GM18505 (cell line): ENCODE results near the gene CXCR2.
"Not testable (repeated sequence)": the region's sequence is repeated elsewhere in the genome, so short reads cannot be mapped to it uniquely, and the experiment has no call there.

ENCODE experiments used
- ATAC-seq: cut with Tn5 transposase; IDR thresholded peaks from one replicate; pipeline ENCODE4 v1.9.1; 2021; ENCODE audit not compliant: unreplicated experiment
- POLR2A ChIP-seq: IDR thresholded peaks from 4 replicates; pipeline ENCODE4 v1.6.1; 2011; ENCODE audit warnings: borderline replicate concordance; ENCODE audit not compliant: insufficient read depth, insufficient read length; ENCODE audit errors: extremely low read depth

CXCR2 gene

DNA sequence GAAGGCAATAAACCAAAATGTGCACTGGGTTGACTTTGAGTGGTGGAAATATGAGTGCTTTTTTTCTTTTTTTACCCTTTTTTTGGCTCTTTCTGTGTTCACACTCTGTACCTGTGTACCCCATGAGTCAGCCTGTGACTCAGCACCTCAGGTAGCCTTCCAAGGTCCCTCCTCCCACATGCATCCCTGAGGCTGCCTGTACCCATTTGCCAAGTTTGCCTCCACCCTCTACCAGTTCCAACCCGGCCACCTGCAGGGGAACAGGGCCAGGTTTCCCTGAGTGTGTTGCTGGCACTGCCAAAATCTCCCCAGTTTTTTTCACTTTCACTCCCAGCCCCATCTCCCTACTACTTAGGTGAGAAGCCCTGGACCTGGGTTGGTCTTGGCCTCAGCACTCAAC is 26.9 kb downstream of the CXCR2 start:
- ATAC-seq, result no peak
- TF ChIP-seq POLR2A, result no peak

DNA sequence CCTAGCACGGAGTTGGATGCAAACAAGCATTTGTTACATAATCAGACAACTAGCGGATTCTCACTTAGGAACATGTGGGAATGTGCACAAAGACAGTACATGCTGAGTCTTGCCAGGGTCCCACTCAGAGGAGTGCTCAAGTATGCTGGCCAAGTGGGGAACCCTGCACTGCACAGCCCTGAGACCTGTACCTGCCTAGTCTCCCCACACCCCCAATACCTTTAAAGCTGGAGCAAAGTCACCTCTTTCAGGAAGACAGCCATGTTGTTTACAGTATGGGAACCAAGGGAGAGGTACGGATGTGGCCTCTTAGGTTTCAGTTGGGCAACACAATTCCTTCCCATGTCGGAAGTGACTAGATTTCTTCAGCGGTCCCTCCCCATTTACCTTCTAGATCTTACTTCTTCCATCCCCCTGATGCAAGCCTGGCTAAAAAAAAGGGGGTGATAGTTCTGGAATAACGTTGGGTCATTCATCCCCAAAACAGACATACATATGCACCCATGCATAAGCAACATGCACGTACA is 30.2 kb downstream of the CXCR2 start:
- no peak for ATAC-seq

DNA sequence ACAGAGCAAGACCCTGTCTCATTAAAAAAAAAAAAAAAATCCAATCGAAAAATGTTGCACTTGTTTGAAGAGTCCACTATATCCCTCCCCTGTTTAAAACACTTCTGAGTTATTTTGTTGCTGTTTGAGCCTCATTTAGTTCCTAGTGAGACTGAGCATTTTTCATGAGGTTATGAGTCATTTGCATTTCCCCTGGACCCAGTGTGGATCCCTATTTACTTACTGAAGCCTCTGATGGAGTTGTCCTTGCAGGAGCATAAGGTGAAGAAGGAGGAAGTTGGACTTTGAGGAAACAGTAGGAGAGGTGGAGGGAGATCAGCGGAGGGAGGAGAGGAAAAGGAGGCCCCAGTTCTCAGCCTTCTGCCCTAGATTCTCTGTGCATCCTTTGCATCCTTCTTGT is 35.8 kb downstream of the CXCR2 start:
- no peak for TF ChIP-seq POLR2A

More for the DNA sequence above, 30.2 kb downstream of the CXCR2 start:
- TF ChIP-seq POLR2A, result no peak

DNA sequence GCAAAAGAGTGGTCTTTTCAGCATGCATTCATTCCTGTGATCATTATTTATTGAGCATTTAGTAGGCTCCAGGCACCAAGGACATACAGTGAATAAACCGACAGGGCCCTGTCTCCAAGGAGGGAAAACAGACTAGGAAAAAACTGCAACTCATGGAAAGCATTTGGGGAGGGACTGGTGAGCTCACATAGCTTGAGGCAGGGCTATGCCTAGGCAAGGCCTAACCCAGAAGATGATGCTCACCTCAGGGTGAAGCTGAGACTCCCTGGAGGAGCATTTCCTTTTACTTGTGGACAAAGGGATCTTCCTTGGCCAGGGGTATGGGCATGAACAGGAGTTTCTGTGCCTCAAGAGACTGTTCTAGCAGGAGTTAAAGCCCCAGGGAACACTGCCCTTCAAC is 37.0 kb downstream of the CXCR2 start:
- TF ChIP-seq POLR2A, result no peak

More for the DNA sequence above, 35.8 kb downstream of the CXCR2 start:
- ATAC-seq, result no peak

DNA sequence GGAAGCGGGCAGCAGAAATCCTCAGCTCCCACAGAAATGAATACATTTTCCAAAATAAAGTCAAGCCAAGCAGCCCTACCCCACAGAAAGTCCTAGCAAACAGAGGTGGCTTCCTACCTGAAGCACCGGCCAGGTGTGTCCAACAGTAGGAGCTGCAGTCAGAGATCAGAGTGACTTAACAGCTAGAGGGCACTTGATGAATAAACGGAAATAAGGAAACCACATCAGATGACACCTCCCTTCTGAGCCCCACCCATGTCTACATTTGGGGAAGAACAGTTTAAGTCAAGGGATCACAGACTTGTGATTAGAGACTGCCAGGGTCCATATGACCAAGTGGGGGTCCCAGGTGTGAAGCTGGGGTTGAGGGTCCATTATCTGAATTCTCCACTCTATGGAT is 41.0 kb downstream of the CXCR2 start, which contains the start of gene CXCR1:
Gene CXCR1 (minus strand): TSS at position 172 of the 400 bp plus-strand sequence. CDS start 1,751 bp downstream, outside the sequence.
- no peak for TF ChIP-seq POLR2A
- no peak for ATAC-seq

More for the DNA sequence above, 37.0 kb downstream of the CXCR2 start:
- ATAC-seq, result no peak

DNA sequence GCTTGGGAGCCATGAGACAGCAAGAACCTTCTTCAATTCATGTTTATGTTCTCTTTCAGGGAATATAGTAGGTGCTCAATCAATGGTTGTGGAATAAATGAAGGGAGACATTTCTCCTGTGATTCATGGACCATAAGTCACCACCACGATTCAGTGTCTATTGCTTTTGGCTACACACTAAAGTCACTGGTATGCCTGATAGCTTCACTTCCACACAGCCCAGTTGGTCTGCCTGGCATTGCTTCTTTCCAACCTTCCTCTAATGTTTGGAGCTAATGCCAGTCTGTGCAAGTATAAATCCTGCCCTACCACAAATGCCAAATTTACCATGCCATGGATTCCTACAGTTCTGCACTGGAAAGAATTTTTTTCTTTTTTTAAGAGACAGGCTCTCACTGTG is 42.2 kb downstream of the CXCR2 start:
- ATAC-seq, result no peak
- no peak for TF ChIP-seq POLR2A

DNA sequence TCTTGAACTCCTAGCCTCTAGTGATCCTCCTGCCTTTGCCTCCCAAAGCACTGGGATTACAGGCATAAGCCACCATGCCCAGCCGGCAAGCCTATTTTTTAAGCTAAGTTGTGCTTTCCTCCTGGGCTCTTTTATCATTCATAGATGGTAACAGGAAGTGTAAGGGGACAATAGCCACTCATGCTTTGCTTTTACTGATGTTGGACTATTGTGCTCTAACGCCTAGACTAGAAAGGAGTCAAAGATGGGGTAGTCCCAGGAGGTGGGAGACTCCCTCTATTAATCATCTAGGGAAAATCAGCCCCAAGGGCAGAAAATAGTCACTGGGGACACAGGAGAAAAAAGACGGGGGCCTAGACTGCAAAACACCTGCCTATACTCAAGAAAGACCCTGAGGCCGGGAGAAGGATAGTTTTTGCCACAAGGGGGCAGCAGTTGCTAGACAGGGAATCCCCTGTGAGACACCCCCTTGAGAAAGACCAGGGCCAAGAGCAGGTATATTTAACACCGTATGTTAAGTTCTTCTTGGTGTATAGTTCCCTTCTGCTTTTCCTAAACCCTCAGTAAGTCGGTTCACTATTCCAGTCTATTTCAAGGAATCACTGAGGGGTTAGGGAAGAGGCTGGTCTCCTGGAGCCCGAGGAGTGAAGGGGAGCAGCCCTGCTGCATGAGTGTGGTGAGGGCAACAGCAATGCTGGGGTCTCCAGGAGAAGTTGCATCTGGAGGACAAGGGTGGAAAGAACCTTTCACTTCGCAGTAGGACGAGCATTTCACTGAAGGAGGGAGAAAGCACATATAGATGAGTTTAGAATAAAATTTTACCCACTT is 43.0 kb downstream of the CXCR2 start:
- ATAC-seq, result no peak
- no peak for TF ChIP-seq POLR2A

DNA sequence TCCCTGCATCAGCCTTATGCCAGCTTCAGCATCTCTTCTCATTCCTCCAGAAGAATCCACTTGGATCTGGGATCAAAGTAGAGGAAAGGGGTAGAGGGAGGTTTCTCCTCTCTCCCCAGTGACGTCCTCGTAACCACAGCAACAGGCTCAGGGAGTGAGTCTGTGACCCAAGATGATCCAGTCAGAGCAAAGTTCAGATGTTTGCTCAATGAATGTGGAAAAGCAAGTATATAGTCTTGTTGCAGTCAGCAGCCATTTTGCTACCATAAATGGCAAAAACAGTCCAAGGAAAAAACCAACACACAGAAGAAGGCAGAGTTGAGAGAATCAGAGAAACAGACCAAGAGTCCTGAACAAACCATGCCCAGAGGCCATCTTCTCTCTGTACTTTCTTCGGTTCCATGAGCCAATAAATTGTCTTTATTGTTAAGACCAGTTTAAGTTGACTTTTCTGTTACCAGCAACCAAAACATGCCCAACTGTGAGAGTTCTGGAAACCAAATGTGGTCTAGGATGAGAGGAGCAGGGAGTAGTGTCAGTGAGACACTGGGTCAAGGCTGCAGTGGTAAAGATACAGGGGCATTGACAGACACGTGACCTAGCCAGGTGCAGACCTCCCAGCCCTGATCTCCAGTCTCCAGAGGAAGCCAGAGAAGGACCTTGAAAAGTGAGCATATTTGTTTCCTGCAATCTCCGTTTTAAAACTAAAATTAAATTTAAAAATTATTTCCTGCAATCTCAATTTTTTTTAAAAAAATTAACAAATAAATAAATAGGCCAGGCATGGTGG is 44.1 kb downstream of the CXCR2 start:
- ATAC-seq, result no peak
- TF ChIP-seq POLR2A, result no peak

DNA sequence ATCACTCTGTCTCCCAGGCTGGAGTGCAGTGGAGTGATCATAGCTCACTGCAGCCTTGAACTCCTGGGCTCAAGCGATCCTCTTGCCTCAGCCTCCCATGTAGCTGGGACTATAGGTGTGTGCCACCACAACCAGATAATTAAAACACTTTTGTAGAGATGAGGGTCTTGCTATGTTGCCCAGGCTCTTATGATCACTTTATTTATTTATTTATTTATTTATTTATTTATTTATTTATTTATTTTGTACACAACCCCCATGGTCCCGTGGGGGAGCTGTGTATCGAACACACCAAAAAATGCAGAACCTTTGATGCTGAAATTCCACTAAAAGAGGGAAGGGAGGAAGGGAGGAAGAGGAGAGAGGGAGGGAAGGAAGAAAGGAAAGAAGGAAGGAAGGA is 45.9 kb downstream of the CXCR2 start:
- ATAC-seq, result not testable (repeated sequence)

DNA sequence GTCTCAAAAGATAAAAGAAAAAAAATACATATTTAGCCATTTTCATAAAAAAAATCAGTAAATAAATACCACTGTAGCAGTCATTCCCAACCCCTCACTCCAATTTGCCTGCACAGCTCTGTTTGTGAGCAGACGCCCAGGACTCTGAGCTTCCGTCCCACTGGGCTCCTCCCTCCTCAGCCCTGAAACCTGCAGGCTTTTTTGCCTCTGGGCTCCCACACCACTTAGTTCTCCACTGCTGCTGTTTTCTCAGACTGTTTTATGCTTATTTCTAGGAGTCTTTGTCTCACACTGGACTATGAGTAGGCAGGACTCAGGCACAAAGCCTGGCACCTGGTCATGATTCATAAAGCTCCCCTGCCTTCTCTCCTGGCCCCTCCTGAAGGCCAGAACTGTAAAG is 47.0 kb downstream of the CXCR2 start:
- no peak for TF ChIP-seq POLR2A
- no peak for ATAC-seq

DNA sequence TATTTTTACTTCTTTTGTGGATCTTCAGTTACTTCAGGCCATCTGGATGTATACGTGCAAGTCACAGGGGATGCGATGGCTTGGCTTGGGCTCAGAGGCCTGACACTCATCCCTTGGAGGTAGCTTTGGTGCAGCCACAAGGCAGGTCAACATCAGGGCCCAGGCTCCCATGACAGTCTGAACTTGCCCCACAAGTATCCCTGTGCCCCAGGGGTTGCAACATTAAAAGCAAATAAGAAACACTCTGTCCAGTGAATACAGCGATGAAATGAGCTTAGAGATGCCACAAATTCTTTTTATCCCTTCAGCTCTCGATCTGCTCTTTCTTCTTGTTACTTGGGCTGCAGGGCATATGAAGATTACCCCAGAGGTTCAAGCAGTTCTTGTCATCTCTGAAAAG is 54.0 kb downstream of the CXCR2 start:
- no peak for TF ChIP-seq POLR2A
- no peak for ATAC-seq

DNA sequence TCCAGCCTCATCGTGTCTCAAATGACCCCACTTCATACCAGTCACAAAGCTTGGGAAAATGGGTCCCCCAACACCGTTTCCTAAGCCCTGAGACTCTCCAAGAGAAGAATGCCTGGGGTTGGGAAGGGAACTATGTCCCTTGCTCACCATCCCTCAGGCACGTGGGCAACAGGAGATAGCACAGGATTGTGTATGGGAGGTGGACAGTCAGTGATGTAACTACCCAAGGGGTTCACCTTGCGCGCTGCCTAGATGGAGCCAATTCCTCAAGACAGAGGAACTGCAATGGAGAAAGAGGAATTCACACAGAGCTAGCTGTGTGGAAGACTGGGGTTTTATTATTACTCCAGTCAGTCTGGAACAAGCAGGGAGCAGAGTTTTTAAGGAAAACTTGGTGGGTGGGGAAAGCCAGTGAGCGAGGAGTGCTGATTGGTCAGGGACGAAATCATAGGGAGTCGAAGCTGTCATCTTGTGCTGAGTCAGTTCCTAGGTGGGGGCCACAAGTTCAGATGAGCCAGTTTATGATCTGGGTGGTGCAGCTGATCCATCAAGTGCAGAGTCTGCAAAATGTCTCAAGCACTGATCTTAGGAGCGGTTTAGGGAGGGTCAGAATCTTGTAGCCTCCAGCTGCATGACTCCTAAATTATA is 54.8 kb downstream of the CXCR2 start:
- no peak for ATAC-seq
- no peak for TF ChIP-seq POLR2A

DNA sequence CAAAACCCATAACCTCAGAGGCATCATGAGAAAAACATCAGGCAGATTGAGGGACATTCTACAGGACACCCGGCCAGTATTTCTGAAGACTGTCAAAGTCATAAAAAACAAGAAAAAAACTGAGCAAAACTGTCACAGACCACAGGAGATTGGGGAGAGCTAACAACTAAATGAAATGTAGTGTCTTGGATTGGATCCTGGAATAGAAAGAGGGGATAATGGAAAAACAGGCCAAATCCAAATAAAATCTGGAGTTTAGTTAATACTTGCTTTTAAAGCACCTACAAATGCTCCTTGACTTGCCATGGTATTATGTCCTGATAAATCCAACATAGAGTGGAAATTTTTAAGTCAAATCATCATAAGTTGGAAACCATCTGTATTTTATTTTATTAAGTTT is 58.5 kb downstream of the CXCR2 start:
- ATAC-seq, result no peak
- no peak for TF ChIP-seq POLR2A

DNA sequence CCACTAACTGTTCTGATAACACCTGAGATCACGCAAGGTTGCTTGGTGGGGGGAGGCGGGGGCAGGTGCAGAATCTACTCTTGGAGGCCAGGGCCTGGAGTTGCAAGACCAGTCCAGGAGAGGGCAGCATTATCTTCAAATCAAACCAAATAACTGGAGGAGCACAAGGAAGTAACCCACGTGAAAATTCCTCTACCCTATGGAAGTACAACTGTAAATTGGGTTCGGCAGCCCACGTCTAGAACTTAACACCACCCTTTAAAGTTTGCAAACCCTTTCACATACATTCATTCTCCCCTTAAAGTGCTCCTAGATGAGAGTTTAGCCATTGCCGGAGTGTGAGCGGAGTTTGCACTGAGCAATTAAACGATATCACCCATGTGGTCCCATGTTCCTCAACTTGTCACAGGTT is 60.5 kb downstream of the CXCR2 start:
- TF ChIP-seq POLR2A, result no peak

More for the DNA sequence above, 60.5 kb downstream of the CXCR2 start:
- ATAC-seq, result no peak
